Measurements from ENCODE around the gene PYCARD.

GRCh38 chr16:31190818-31191444 lies 11.6 kb downstream of the PYCARD start:
- TF ChIP-seq CTCF (IDR thresholded peaks at IDR 0.05; ENCODE audit: low read depth, low read length) = no peak
- no peak for TF ChIP-seq EZH2phosphoT487 (IDR thresholded peaks at IDR 0.05; ENCODE audit: low read depth)
